ENCODE data around the gene CAMTA1. TPM values are rescaled to one million over a fixed set of nuclear protein-coding genes. Genes with fewer than 3 reads are reported as not detected.

CAMTA1 gene
- total and polyA plus RNA-seq, 2 experiments from 2014 or later = 89.0 to 145 TPM

DNA sequence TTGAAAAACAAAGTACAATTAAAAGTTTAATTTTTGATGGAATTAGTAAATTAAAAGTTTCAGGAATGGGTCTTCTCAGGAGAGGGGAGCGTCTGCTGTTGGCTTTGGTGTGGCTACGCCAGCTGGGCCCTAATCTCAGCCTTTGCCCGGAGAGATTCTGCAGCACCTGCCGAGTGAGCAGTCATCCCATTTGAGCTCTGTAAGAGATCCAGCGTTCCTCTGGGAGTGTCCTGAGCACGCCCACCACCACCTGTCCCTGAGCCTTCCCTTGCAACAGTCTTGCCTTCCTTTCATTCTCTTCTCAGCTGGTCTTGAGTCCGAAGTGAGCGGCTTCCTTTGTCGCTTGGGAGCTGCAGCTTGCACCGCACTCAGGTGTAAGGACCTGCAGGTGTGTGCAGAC lies 263.1 kb downstream of the CAMTA1 start:
- no peak for TF ChIP-seq EZH2 (IDR thresholded peaks at IDR 0.05; ENCODE audit: borderline replicate concordance)
- TF ChIP-seq, protein P1, sequence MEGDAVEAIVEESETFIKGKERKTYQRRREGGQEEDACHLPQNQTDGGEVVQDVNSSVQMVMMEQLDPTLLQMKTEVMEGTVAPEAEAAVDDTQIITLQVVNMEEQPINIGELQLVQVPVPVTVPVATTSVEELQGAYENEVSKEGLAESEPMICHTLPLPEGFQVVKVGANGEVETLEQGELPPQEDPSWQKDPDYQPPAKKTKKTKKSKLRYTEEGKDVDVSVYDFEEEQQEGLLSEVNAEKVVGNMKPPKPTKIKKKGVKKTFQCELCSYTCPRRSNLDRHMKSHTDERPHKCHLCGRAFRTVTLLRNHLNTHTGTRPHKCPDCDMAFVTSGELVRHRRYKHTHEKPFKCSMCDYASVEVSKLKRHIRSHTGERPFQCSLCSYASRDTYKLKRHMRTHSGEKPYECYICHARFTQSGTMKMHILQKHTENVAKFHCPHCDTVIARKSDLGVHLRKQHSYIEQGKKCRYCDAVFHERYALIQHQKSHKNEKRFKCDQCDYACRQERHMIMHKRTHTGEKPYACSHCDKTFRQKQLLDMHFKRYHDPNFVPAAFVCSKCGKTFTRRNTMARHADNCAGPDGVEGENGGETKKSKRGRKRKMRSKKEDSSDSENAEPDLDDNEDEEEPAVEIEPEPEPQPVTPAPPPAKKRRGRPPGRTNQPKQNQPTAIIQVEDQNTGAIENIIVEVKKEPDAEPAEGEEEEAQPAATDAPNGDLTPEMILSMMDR (IDR thresholded peaks at IDR 0.05; ENCODE audit: poor library complexity) = no peak
- no peak for TF ChIP-seq EZH2phosphoT487 (IDR thresholded peaks at IDR 0.05; ENCODE audit: low read depth, severe bottlenecking, unreplicated experiment)
- no peak for DNase-seq (ENCODE audit: low spot score)
- Histone ChIP-seq H3K36me3 (replicated peaks; ENCODE audit: insufficient read depth, low read depth) (no peaks in the 10 kb centered on the region), H3K4me1 (ENCODE audit: insufficient read depth) (no peaks in the 10 kb centered on the region), H3K9me2 (replicated peaks; ENCODE audit: insufficient read depth) (no peaks in the 10 kb centered on the region), H3K4me3 (no peak overlapping the region), H3K79me2 (no peaks in the 10 kb centered on the region), H3K4me2 (no peak overlapping the region), H3K9me3 (ENCODE audit: low read depth) (no peaks in the 10 kb centered on the region), H4K20me1 (ENCODE audit: insufficient read depth, poor library complexity, severe bottlenecking) (no peaks in the 10 kb centered on the region), H3K27me3 (no peaks in the 10 kb centered on the region), H2AFZ (no peak overlapping the region), H3K27ac (no peak overlapping the region)
- WGBS (ENCODE audit: low lambda C conversion rate, missing lambda C conversion rate) = 90% methylated on average over 10 of the region's 10 CpGs

DNA sequence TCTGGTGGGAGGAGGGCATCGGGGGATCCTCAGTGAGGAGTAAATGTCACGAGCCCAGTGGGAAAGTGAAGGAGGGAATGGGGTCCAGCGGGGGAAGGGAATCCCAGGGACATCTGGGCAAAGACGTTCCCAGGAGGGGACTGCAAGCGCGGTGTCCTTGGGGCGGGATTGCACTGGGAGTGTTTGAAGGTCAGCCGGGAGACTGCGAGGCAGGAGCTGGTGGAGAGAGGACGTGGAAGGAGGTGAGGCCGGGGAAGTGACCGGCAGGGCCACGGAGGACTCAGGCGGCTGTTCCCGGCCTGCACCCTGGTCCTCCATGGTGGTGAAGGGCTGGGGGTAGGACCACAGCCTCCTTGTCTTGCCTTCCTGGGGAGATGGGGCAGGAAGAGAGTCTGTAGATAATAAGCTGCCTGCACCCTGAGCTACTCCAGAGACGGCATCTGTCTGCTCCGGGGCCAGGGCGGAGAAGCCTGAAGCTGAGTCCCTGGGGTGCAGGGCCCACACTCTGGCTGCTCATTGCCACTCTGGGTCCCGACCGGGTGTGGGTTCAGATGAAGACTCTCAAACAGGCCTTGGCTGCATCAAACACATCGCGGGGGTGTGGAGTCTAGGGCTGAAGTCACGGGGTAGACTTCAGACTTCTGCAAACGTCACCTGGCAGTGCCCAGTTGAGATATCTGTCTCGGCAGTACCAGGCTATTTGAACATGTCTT lies 264.8 kb downstream of the CAMTA1 start:
- Histone ChIP-seq H4K20me1 (ENCODE audit: insufficient read depth, poor library complexity, severe bottlenecking) (no peaks in the 10 kb centered on the region), H3K9me3 (ENCODE audit: low read depth) (no peaks in the 10 kb centered on the region), H3K4me3 (no peak overlapping the region), H3K27me3 (no peaks in the 10 kb centered on the region), H3K27ac (no peak overlapping the region), H3K79me2 (no peaks in the 10 kb centered on the region), H3K4me2 (no peak overlapping the region), H3K9me2 (replicated peaks; ENCODE audit: insufficient read depth) (no peaks in the 10 kb centered on the region), H3K36me3 (replicated peaks; ENCODE audit: insufficient read depth, low read depth) (no peaks in the 10 kb centered on the region), H2AFZ (no peak overlapping the region), H3K4me1 (ENCODE audit: insufficient read depth) (no peaks in the 10 kb centered on the region)
- WGBS (ENCODE audit: low lambda C conversion rate, missing lambda C conversion rate) = 91% methylated on average over 24 of the region's 25 CpGs
- TF ChIP-seq, protein P1 (IDR thresholded peaks at IDR 0.05; ENCODE audit: poor library complexity) = no peak
- TF ChIP-seq EZH2phosphoT487 (IDR thresholded peaks at IDR 0.05; ENCODE audit: low read depth, severe bottlenecking, unreplicated experiment) = no peak
- TF ChIP-seq EZH2 (IDR thresholded peaks at IDR 0.05; ENCODE audit: borderline replicate concordance) = no peak
- DNase-seq (ENCODE audit: low spot score) = no peak

DNA sequence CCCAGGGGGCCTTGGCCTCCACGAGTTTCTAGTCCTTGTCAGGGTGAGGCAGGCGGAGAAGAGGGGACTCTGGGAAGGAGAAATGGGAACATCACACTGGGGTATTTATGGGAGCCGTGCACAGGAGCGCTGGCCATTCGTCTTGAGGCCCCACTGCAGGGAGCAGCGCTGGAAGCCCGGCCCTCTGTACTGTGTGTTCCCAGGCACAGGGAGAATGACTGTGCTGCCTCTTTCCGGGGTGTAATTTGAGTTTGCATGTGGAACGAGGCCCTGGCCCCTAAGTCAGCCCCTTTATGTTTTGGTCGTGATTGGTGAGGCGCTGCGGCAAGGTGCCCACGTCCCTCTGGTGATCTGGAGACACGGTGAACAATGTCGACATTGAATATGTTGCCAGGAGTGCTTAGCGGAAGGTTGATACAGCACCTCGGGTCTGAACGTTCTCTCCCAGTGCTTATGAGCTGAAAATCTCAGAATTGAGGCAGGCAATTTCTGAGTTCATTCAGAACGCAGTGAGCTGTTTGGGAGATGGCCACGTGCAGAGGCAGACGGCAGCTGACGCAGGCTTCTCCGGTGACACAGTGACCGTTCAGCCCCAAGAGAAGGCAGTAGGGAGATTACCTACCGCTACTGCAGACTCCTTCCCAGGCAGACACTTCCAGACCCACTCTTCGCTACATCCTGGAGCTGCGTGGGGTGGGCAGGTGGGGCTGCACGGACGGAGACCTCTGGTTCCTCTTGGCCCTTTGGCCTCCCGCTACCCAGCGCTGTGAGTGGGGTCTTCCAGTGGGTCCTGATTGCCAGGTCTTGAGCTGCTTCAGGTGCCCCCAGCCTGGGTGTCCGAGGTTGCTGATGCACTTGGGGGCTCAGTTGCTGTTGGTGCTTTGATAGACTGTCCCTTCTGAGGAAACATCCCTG lies 265.8 kb downstream of the CAMTA1 start:
- Histone ChIP-seq H2AFZ (no peak overlapping the region), H3K4me2 (no peak overlapping the region), H3K9me2 (replicated peaks; ENCODE audit: insufficient read depth) (no peaks in the 10 kb centered on the region), H3K4me3 (no peak overlapping the region), H3K36me3 (replicated peaks; ENCODE audit: insufficient read depth, low read depth) (no peaks in the 10 kb centered on the region), H3K79me2 (no peaks in the 10 kb centered on the region), H3K27me3 (no peaks in the 10 kb centered on the region), H4K20me1 (ENCODE audit: insufficient read depth, poor library complexity, severe bottlenecking) (no peaks in the 10 kb centered on the region), H3K4me1 (ENCODE audit: insufficient read depth) (no peaks in the 10 kb centered on the region), H3K9me3 (ENCODE audit: low read depth) (no peaks in the 10 kb centered on the region), H3K27ac (no peak overlapping the region)
- TF ChIP-seq, protein P1 (IDR thresholded peaks at IDR 0.05; ENCODE audit: poor library complexity) = no peak
- DNase-seq (ENCODE audit: low spot score) = no peak
- WGBS (ENCODE audit: low lambda C conversion rate, missing lambda C conversion rate) = 87% methylated on average over 31 of the region's 32 CpGs

All from hepatocyte (in vitro differentiated cells).